ENCODE measurements around the gene CDKAL1.

DNA sequence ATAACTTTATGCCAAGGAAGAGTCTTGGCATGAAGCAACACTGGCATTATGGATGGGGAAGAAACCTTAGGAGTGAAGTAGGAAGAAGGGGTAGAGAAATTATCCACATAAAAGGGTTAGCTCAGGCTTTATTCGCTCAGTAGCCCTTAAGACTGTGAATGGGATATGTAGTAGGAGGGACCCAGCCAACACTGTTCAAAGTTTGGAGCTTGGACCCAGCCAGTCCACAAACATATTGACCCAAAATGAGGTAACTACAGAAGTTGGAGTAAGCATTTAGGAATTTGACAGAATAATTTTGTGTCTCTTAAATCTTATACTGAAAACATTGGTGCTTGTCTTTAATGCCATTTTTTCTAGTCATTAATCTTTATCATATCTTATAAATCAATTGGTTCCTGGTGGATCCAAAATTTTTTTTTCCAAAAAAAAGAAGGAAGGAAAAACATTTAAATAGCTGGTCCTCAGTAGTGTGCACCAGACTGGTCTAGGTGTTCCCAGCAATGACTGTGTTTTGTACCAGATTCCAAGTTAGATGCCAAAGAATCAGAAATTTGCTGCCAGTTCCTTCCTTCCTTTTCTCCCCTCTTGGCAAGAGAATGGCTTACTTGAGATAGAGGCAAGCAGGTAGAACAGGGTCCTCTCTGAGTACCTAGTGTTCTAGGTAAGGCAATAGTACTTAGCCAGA lies 607.5 kb downstream of the CDKAL1 start:
- TF ChIP-seq CTCF (IDR thresholded peaks at IDR 0.05) (no peak), POLR2A (IDR thresholded peaks at IDR 0.05) (no peak)
